ENCODE data around the gene AEBP2. TPM values are rescaled to one million over a fixed set of nuclear protein-coding genes. Genes with fewer than 3 reads are reported as not detected.
"Not testable (repeated sequence)": the region's sequence is repeated elsewhere in the genome, so short reads cannot be mapped to it uniquely, and the experiment has no call there.

AEBP2 gene, protein sequence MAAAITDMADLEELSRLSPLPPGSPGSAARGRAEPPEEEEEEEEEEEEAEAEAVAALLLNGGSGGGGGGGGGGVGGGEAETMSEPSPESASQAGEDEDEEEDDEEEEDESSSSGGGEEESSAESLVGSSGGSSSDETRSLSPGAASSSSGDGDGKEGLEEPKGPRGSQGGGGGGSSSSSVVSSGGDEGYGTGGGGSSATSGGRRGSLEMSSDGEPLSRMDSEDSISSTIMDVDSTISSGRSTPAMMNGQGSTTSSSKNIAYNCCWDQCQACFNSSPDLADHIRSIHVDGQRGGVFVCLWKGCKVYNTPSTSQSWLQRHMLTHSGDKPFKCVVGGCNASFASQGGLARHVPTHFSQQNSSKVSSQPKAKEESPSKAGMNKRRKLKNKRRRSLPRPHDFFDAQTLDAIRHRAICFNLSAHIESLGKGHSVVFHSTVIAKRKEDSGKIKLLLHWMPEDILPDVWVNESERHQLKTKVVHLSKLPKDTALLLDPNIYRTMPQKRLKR
- polyA plus RNA-seq (2013, experiment 1 of 2) = 29.6 TPM
- polyA plus RNA-seq (2013, experiment 2 of 2) = 31.3 TPM

DNA sequence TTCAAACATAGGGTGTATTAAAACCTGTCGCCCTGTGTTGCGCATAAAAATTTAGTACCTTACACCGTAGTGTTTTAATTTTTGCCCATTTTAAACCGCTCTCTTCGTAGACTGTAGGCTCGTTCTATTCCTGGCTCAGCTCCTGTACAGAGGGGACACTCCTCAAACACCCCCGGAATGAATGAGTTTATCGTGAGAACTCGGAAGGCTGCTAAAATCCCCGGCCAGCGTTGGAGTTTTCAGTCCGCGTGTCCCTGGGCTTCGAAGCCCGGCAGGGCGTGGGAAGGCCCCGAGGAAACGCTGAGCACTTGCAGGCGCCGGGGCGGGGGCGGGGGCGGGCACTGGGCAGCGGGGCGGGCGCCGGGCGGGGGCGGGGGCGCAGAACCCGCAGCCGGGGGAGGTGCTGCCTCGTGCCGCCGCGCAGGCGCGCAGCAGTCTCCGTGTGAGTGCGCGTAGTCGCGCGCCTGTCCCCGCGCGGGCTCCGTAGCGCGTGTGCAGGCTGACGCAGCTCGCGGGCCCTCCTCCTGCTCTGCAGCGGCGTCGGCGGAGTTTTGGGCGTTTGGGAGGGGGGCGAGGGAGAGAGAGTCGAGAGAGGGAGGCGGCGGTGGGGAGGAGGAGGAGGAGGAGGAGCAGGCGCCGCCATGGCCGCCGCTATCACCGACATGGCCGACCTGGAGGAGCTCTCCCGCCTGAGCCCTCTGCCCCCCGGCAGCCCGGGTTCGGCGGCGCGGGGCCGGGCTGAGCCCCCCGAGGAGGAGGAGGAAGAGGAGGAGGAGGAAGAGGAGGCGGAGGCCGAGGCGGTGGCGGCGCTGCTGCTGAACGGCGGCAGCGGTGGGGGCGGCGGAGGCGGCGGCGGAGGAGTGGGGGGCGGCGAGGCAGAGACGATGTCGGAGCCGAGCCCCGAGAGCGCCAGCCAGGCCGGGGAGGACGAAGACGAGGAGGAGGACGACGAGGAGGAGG is at the start of gene AEBP2:
AEBP2 (plus strand) TSS at position 434 of the 960 bp plus-strand sequence; CDS start at position 642, 208 bp downstream.
- Histone ChIP-seq H3K4me2 (ENCODE audit: low read length) (peak within 1 kb of the TSS; percentile 19), H3K27ac (ENCODE audit: low read depth, low read length) (peak within 1 kb of the TSS; percentile 80), H3K18ac (ENCODE audit: low read length) (peak within 1 kb of the TSS; percentile 43), H3K79me1 (ENCODE audit: low read length) (no peaks in the 10 kb centered on the region), H2BK120ac (ENCODE audit: low read depth, low read length) (no peak within 1 kb of the TSS), H2BK5ac (ENCODE audit: low read length) (peak within 1 kb of the TSS; percentile 87), H3K23ac (ENCODE audit: low read length) (peak within 1 kb of the TSS; percentile 91), H4K8ac (ENCODE audit: low read depth, low read length) (no peak within 1 kb of the TSS), H3K27me3 (ENCODE audit: insufficient read depth, low read length, poor library complexity) (no peaks in the 10 kb centered on the region), H2AK5ac (ENCODE audit: low read length) (no peak within 1 kb of the TSS), H2BK15ac (replicated peaks; ENCODE audit: low read depth) (peak within 1 kb of the TSS; percentile 67), H4K5ac (ENCODE audit: low read length) (no peak within 1 kb of the TSS), H3K4ac (ENCODE audit: low read depth, low read length) (peak within 1 kb of the TSS; percentile 82), H3K9ac (ENCODE audit: low read length) (peak within 1 kb of the TSS; percentile 96), H3K79me2 (ENCODE audit: control insufficient read depth, insufficient read depth, low read length) (peaks cover 34% of the 10 kb centered on the region), H3K4me1 (ENCODE audit: control insufficient read depth, low read depth, low read length) (peaks cover 3% of the 10 kb centered on the region), H3K36me3 (ENCODE audit: control insufficient read depth, insufficient read depth, low read length) (no peaks in the 10 kb centered on the region), H3K56ac (ENCODE audit: low read length) (peak within 1 kb of the TSS; percentile 99), H3K4me3 (ENCODE audit: low read length) (peak within 1 kb of the TSS; percentile 60)
- no CpG with 5 or more reads among the region's 102 CpGs for WGBS (ENCODE audit: extremely low coverage, insufficient coverage, low lambda C conversion rate)
- peak; percentile 94 for DNase-seq

DNA sequence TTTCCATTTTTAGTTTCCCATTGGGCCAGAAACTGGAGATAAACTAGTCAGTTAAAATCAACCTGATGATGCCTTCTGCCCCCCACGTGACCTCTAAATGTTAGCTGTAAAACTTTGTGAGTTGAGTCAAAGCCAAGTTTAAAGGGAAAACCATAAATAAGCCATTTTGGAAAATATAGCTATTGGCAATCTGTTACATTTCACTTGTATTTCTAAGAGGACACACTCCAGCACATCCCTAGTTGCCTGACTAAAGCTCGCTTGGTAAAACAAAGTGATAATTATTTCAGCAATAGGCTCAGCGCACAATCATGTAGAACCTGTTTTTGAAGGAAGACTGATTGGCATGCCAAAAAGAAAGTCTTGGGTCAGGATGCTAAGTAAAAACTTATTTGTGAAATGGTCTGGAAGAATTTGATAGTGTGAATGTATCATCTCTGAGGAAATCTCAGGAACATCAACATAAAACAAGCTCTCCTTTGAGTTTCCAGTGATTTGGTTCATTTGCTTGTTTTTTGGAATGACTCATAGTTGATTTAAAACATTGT is 49.2 kb upstream of the AEBP2 start:
- H3K79me1 ChIP-seq (ENCODE audit: low read length) = no peaks in the 10 kb centered on the region
- no peak overlapping the region for H3K9ac ChIP-seq (ENCODE audit: low read length)
- no peak overlapping the region for H2BK15ac ChIP-seq (replicated peaks; ENCODE audit: low read depth)
- no peak overlapping the region for H3K56ac ChIP-seq (ENCODE audit: low read length)
- no peak overlapping the region for H3K4me3 ChIP-seq (ENCODE audit: low read length)
- H3K23ac ChIP-seq (ENCODE audit: low read length) = no peak overlapping the region
- WGBS (ENCODE audit: extremely low coverage, insufficient coverage, low lambda C conversion rate) = no CpG with 5 or more reads among the region's 3 CpGs
- H3K4me2 ChIP-seq (ENCODE audit: low read length) = no peak overlapping the region
- no peak overlapping the region for H3K27ac ChIP-seq (ENCODE audit: low read depth, low read length)
- no peaks in the 10 kb centered on the region for H3K36me3 ChIP-seq (ENCODE audit: control insufficient read depth, insufficient read depth, low read length)
- H4K5ac ChIP-seq (ENCODE audit: low read length) = no peak overlapping the region
- no peak overlapping the region for H3K18ac ChIP-seq (ENCODE audit: low read length)
- H2BK120ac ChIP-seq (ENCODE audit: low read depth, low read length) = no peak overlapping the region
- no peak overlapping the region for H2BK5ac ChIP-seq (ENCODE audit: low read length)
- H4K8ac ChIP-seq (ENCODE audit: low read depth, low read length) = no peak overlapping the region
- no peak overlapping the region for H3K4ac ChIP-seq (ENCODE audit: low read depth, low read length)
- H2AK5ac ChIP-seq (ENCODE audit: low read length) = no peak overlapping the region
- H3K4me1 ChIP-seq (ENCODE audit: control insufficient read depth, low read depth, low read length) = no peaks in the 10 kb centered on the region
- DNase-seq = no peak
- H3K79me2 ChIP-seq (ENCODE audit: control insufficient read depth, insufficient read depth, low read length) = no peaks in the 10 kb centered on the region
- no peaks in the 10 kb centered on the region for H3K27me3 ChIP-seq (ENCODE audit: insufficient read depth, low read length, poor library complexity)

DNA sequence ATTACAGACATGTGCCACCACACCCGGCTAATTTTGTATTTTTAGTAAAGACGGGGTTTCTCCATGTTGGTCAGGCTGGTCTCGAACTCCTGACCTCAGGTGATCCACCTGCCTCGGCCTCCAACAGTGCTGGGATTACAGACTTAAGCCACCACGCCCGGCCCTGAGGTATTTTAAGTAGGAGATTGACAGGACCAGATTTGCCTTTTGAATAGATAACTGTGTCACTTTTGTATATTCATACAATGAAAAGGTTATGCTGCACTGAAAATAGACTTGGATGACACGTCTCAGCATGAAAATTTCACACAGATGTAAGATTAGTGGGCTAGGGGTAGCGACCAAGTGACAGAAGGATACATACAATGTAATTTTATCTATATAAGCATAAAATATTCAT is 46.6 kb upstream of the AEBP2 start:
- H3K4me2 ChIP-seq (ENCODE audit: low read length); H3K9ac ChIP-seq (ENCODE audit: low read length); H3K27me3 ChIP-seq (ENCODE audit: insufficient read depth, low read length, poor library complexity); H3K18ac ChIP-seq (ENCODE audit: low read length); H3K4ac ChIP-seq (ENCODE audit: low read depth, low read length); H3K4me1 ChIP-seq (ENCODE audit: control insufficient read depth, low read depth, low read length); DNase-seq; H3K56ac ChIP-seq (ENCODE audit: low read length); H2BK120ac ChIP-seq (ENCODE audit: low read depth, low read length); H3K36me3 ChIP-seq (ENCODE audit: control insufficient read depth, insufficient read depth, low read length); H3K79me1 ChIP-seq (ENCODE audit: low read length); H2BK5ac ChIP-seq (ENCODE audit: low read length); H3K79me2 ChIP-seq (ENCODE audit: control insufficient read depth, insufficient read depth, low read length); H3K27ac ChIP-seq (ENCODE audit: low read depth, low read length); H4K8ac ChIP-seq (ENCODE audit: low read depth, low read length); H4K5ac ChIP-seq (ENCODE audit: low read length); H2BK15ac ChIP-seq (replicated peaks; ENCODE audit: low read depth); H2AK5ac ChIP-seq (ENCODE audit: low read length); H3K4me3 ChIP-seq (ENCODE audit: low read length); H3K23ac ChIP-seq (ENCODE audit: low read length): not testable (repeated sequence)
- no CpG with 5 or more reads among the region's 8 CpGs for WGBS (ENCODE audit: extremely low coverage, insufficient coverage, low lambda C conversion rate)

DNA sequence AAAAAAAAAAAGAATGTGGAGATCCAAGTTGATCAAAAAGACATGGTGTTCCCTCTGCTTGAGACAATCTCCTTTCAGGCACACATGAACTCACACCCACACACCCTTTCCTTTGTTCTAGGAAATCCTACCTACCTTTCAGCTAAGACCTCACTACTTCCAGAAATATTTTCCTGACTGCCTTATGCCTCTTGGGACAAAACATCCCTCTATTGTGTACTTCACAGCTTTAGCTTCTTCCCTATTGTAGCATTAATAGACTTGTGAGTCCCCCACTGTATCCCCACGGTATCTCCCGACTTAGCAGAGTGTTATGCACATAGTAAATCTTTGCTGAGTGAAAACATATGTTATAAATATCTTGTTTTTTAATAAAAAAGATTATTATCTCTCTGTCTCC is 44.9 kb upstream of the AEBP2 start:
- WGBS (ENCODE audit: extremely low coverage, insufficient coverage, low lambda C conversion rate) = no CpG with 5 or more reads among the region's 2 CpGs
- H3K4me1 ChIP-seq (ENCODE audit: control insufficient read depth, low read depth, low read length) = no peaks in the 10 kb centered on the region
- no peak overlapping the region for H3K18ac ChIP-seq (ENCODE audit: low read length)
- no peak overlapping the region for H3K9ac ChIP-seq (ENCODE audit: low read length)
- no peak overlapping the region for H3K4me3 ChIP-seq (ENCODE audit: low read length)
- no peak overlapping the region for H4K5ac ChIP-seq (ENCODE audit: low read length)
- H2BK120ac ChIP-seq (ENCODE audit: low read depth, low read length) = no peak overlapping the region
- H3K4ac ChIP-seq (ENCODE audit: low read depth, low read length) = no peak overlapping the region
- H3K27ac ChIP-seq (ENCODE audit: low read depth, low read length) = no peak overlapping the region
- H2AK5ac ChIP-seq (ENCODE audit: low read length) = no peak overlapping the region
- H2BK15ac ChIP-seq (replicated peaks; ENCODE audit: low read depth) = no peak overlapping the region
- no peak overlapping the region for H3K4me2 ChIP-seq (ENCODE audit: low read length)
- no peak overlapping the region for H2BK5ac ChIP-seq (ENCODE audit: low read length)
- no peak overlapping the region for H3K23ac ChIP-seq (ENCODE audit: low read length)
- no peak overlapping the region for H3K56ac ChIP-seq (ENCODE audit: low read length)
- H3K79me2 ChIP-seq (ENCODE audit: control insufficient read depth, insufficient read depth, low read length) = no peaks in the 10 kb centered on the region
- no peak overlapping the region for H4K8ac ChIP-seq (ENCODE audit: low read depth, low read length)
- no peak for DNase-seq
- no peaks in the 10 kb centered on the region for H3K27me3 ChIP-seq (ENCODE audit: insufficient read depth, low read length, poor library complexity)
- H3K79me1 ChIP-seq (ENCODE audit: low read length) = no peaks in the 10 kb centered on the region
- no peaks in the 10 kb centered on the region for H3K36me3 ChIP-seq (ENCODE audit: control insufficient read depth, insufficient read depth, low read length)

DNA sequence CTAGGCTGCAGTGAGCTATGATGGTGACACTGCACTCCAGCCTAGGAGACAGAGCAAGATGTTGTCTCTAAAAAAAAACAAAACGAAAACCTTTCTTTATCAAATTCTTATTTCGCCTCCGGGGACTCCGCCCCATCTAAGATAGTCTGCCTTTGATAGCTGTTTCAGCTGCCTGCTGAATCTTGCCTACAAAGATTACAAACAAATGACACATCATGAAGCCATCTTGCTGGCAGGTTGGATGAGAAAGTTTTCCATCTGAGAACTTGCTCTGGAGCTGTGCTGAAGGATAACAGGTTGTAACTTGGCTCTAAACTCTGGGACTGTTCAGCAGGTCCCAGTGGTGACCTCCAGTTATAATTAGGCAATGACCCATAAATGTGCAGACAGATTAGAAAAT is 41.8 kb upstream of the AEBP2 start:
- Histone ChIP-seq H4K5ac (ENCODE audit: low read length) (no peak overlapping the region), H3K79me2 (ENCODE audit: control insufficient read depth, insufficient read depth, low read length) (no peaks in the 10 kb centered on the region), H3K23ac (ENCODE audit: low read length) (no peak overlapping the region), H2BK5ac (ENCODE audit: low read length) (no peak overlapping the region), H3K79me1 (ENCODE audit: low read length) (no peaks in the 10 kb centered on the region), H2BK15ac (replicated peaks; ENCODE audit: low read depth) (no peak overlapping the region), H3K4ac (ENCODE audit: low read depth, low read length) (no peak overlapping the region), H3K4me3 (ENCODE audit: low read length) (no peak overlapping the region), H3K9ac (ENCODE audit: low read length) (no peak overlapping the region), H2BK120ac (ENCODE audit: low read depth, low read length) (no peak overlapping the region), H3K56ac (ENCODE audit: low read length) (no peak overlapping the region), H3K18ac (ENCODE audit: low read length) (no peak overlapping the region), H3K4me2 (ENCODE audit: low read length) (no peak overlapping the region), H2AK5ac (ENCODE audit: low read length) (no peak overlapping the region), H3K27me3 (ENCODE audit: insufficient read depth, low read length, poor library complexity) (no peaks in the 10 kb centered on the region), H4K8ac (ENCODE audit: low read depth, low read length) (no peak overlapping the region), H3K4me1 (ENCODE audit: control insufficient read depth, low read depth, low read length) (no peaks in the 10 kb centered on the region), H3K27ac (ENCODE audit: low read depth, low read length) (no peak overlapping the region), H3K36me3 (ENCODE audit: control insufficient read depth, insufficient read depth, low read length) (no peaks in the 10 kb centered on the region)
- DNase-seq = no peak
- no CpG with 5 or more reads among the region's 4 CpGs for WGBS (ENCODE audit: extremely low coverage, insufficient coverage, low lambda C conversion rate)
